C4-2B (cell line): ENCODE data around the gene DNAAF8.

Experiments used
- H3K27ac ChIP-seq: fragments of 450-650 bp; 2 replicates; pipeline ENCODE4 v1.5.1; 2017
- ZFX ChIP-seq: fragments of 450-650 bp; IDR thresholded peaks from 2 replicates; pipeline ENCODE4 v1.6.1; 2017
- TF ChIP-seq, protein P1 (sequence below): fragments of 450-650 bp; conservative IDR thresholded peaks from 2 replicates; pipeline ENCODE4 v1.5.1; 2017; ENCODE audit warnings: mild to moderate bottlenecking

DNAAF8 gene

DNA sequence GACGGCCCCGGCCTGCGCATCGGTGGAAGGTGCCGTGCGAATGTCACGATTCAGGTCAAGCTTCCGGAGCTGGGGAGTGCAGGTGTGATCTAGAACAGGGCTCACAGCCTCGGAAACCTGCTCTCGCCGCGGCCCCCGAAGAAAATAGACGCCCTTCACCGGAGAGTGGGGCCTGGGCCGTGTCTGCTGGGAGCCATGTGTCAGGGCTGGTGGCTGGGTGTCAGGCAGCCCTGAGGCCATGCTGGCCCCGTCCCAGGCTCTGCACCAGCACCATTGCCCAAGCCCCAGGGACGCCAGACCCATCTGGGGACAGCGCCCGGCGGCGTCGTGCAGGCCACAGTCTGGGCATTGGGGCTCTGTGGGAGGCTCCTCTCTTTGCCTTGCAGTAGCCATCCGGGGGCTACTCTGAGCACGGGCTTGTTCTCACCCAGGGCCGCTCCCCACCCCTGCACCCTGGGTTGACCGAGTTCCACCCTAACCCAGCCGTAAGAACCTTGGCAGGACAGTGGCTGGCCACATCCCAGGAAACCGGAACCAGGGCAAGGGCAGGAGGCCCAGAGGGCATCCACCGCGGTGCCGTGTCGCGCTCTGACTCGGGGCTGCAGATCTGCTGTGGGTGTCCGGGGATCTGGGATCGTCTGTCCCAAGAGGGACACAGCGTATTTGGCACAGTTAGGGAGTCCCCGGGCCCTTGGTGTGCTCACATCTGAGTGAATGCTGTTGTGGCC, 46.2 kb upstream of the DNAAF8 start:
- TF ChIP-seq, protein P1, sequence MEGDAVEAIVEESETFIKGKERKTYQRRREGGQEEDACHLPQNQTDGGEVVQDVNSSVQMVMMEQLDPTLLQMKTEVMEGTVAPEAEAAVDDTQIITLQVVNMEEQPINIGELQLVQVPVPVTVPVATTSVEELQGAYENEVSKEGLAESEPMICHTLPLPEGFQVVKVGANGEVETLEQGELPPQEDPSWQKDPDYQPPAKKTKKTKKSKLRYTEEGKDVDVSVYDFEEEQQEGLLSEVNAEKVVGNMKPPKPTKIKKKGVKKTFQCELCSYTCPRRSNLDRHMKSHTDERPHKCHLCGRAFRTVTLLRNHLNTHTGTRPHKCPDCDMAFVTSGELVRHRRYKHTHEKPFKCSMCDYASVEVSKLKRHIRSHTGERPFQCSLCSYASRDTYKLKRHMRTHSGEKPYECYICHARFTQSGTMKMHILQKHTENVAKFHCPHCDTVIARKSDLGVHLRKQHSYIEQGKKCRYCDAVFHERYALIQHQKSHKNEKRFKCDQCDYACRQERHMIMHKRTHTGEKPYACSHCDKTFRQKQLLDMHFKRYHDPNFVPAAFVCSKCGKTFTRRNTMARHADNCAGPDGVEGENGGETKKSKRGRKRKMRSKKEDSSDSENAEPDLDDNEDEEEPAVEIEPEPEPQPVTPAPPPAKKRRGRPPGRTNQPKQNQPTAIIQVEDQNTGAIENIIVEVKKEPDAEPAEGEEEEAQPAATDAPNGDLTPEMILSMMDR: no peak
- no peak for TF ChIP-seq ZFX
- no peak overlapping the region for H3K27ac ChIP-seq

DNA sequence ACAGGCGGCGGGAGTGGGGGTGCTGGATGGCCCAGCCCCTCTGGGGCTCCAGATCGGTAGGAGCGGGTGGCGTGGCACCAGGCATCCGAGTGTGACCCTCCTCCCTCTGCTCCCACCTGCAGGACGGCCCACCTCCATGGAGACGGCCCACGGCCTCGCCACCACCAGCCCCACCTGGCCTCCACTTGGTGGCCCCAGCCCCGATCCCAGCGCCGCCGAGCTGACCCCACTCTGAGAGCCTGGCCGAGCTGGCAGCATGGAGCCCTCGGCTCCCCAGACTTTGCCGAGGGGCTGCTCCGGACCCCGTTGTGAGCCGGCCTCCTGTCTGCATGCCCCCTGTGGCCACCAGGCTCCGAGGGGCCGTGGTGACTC, 45.7 kb upstream of the DNAAF8 start:
- no peak overlapping the region for H3K27ac ChIP-seq
- no peak for TF ChIP-seq ZFX
- TF ChIP-seq, protein P1: no peak

DNA sequence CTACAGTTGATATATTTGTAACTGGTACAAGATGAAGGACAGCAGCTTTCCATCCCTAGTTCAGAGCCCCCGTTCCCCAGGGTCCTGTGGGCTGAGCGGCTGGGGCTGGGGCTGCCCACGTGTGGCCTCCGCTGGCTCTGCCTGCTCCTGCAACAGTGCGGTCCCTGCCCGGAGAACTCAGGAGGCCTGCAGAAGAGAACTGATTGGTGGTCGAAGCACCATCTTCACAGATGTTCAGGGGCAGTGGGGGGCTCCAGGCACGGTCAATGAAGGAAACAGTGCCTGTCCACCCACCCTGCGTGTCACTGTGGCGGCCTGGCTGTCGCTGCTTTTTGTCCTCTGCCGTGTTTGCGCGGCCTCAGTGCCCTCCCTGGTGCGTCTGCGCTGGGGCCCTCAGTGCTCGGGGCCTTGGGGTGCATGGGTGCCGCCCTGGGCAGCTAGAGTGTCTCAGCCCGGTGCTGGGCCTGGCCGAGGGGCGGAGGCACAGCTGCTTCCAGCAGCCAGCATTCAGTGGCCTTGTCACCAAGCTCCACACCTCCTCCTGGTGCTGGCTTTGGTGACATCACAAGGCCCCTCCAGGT, 45.2 kb upstream of the DNAAF8 start:
- no peak for TF ChIP-seq ZFX
- TF ChIP-seq, protein P1: no peak

DNA sequence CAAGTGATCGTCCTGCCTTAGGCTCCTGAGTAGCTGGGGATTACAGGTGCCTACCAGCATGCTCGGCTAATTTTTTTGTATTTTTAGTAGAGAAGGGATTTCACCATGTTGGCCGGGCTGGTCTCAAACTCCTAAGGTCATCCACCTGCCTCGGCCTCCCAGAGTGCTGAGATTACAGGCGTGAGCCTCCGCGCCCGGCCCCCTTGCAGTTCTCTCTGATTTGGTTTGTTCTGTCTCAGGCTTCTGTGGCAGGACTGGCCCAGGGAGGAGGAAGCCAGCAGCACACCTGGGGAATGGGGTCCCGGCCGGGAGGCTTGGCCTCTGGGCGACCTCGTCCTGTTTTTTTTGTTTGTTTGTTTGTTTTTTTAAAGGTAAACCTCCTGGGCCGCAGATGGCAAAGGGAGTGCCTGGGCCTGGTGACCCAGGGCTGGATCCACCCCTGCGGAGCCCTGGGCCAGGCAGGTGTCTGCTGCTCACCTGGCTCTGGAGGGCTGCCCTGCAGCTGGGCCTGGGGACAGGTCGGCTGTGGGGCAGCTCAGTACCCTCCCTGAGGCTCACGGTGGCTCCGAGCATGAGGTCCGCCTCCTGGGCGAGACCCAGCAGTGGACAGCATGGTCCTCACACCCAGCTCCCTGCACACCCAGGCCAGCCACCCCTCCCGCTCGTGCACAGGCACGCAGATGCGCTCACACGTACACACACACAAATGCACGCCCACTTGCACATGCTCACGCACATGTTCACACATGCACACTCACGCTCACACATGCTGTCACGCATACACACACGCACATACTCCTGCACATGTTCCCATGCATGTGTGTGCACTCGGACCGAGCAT, 44.3 kb upstream of the DNAAF8 start:
- H3K27ac ChIP-seq: no peak overlapping the region
- TF ChIP-seq ZFX: no peak
- TF ChIP-seq, protein P1: no peak

More for the DNA sequence above, 45.2 kb upstream of the DNAAF8 start:
- no peak overlapping the region for H3K27ac ChIP-seq

DNA sequence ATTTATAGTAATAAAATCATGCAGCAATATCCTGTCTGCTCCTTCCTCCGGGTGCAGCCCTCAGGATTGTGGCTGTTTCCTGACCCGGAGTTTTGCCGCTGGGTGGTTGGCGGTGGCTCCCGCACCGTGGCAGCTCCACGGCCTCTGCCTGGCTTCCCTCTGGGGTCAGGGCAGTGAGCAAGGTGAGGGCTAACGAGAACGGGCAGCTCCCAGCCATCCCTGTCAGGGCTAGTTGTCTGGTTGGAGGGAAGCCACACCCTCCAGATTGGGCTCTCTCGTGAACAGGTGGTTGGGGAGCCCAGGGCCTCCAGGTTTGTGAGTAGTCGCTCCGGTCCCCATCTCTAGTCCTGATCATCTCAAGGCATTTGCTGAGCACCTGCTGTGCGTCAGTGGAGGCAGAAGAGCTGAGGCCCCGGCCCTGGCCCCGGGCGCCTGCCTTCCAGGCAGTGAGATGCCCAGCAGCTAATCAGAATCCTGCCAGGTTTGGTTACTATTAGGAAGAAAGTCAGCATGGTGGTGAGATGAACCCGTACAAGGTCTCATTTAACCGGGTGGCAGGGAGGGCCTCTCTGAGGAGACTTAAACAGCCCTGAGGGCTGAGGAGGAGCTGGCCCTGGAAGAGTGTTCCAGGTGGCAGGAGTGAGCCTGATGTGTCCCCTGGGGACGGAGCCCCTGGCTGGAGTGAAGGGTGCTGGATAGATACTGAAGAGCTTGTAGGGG, 43.2 kb upstream of the DNAAF8 start:
- TF ChIP-seq ZFX: no peak
- TF ChIP-seq, protein P1: no peak
- no peak overlapping the region for H3K27ac ChIP-seq

DNA sequence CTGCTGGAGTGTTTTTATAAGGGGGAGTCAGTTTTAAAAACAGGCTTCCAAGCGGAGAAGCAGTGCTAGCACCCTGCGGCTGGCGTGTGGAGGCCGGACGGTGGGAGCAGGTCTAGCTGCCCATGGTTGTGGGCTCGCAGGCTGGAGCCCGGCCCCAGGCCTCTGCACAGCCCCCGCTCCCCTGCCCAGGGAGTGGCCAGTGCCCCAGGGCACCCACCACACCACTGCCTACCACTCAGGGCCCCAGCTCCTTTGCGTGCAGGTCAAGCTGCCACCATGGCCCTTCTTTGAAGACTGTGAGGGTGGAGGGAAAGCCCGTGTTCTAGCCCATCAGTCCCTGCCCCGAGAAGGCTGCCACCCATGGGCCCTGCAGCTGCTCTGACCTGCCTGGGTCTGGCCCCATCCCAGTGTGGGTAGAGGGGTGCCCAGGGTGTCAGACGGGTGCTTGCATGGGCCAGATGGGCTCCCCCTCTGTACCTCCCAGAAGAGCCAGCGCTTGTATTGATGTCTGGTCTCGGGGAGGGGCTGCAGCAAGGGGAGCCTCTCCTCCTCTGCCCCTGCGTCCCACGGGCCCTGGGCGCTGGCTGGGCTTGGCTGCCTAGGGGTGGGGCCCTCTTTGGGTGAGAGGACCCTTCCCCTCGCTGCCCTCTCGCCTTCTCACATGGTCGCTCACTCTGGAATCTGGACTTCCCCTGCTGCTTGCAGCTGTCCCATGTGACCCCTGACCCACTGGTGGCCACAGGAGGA, 42.5 kb upstream of the DNAAF8 start:
- TF ChIP-seq ZFX: no peak
- TF ChIP-seq, protein P1: no peak
- H3K27ac ChIP-seq: peak overlapping the region; percentile 97
